Cardiac fibroblast (primary cell): ENCODE data around the gene MRRF.
A peak's percentile ranks its signal among the peaks of the same experiment; 100 is the strongest.

Experiments
- DNase-seq, 2 donors: peaks; one replicate each; pipeline versions ENCODE4 v3.0.0 to v3.0.0-alpha.2; 2010; ENCODE audit warnings: low read depth in 2 of 2
- H3K4me3 ChIP-seq, 2 donors: replicated peaks in 1 of 2; 1 replicate in 1 of 2; 2 replicates in 1 of 2; pipeline ENCODE4 v1.5.1; 2011; ENCODE audit warnings: low read depth in 2 of 2, low read length in 2 of 2, mild to moderate bottlenecking in 2 of 2, moderate library complexity in 1 of 2
- CTCF ChIP-seq: IDR thresholded peaks from one replicate; pipeline ENCODE4 v1.5.1; 2011; ENCODE audit warnings: low read depth, mild to moderate bottlenecking, low read length, inconsistent platforms

The MRRF gene

DNA sequence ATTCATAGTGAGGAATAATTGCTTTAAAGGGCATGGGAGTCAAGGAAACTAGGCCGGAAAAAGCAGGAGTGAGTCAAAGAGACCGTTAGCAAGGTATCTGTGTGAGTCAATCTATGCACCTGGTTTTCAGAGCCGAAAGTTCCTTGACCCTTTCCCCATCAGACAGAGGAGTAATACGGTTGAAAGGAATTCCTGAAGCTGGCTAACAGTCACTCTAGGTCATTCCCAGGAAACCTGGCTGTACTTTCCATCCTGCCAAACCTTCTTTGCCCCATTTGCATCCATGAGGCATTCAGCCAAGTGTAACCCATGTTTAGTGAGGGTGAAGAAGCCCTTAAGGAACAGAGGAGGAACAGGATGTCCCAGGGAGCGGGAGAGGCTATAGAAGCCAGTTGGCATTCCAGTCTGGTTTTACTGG, 16.2 kb upstream of the MRRF start:
- DNase-seq = no peak
- no peak overlapping the region for H3K4me3 ChIP-seq
- no peak for TF ChIP-seq CTCF

DNA sequence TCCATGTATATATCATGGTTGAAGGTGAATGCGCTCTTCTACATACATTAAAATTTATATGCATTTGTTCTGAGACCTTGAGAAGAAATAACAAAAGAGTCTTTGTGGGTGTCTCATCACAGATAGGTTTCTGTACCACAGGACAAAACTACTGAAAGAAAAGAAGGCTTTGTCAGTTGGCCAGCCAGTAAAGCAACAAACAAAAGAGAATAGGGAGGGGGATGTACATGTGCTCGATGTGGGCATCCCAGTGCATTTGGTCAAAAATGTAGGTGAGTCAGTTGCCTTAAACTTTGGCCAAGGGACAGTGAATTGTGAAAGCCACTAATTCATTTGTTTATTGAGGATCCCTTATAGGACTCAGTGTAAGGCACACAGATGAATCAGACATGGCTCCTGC, 13.3 kb upstream of the MRRF start:
- TF ChIP-seq CTCF = no peak
- H3K4me3 ChIP-seq = no peak overlapping the region
- DNase-seq = peak in 1 of 2 donors; percentile 10

DNA sequence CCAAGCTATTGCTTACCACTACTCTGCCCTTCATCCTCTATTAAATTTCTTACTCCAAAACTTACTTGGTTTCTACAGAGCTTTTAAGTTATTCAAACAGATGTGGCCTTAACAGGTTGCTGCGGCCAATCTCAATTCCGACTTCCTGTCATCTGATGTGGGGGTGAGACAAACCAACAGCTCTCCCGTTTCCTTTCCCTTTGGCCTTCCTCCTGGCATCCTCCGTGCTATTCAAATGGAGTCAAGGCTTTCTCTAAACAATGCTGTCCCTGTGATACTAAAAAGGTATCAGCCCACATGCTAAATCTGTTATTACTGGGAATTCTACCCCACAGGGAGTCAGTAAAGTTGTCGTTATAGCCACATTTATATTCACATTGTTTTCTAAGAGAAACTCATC, 11.9 kb upstream of the MRRF start:
- H3K4me3 ChIP-seq = no peak overlapping the region
- TF ChIP-seq CTCF = no peak
- peak; percentile 15 to 42 for DNase-seq

DNA sequence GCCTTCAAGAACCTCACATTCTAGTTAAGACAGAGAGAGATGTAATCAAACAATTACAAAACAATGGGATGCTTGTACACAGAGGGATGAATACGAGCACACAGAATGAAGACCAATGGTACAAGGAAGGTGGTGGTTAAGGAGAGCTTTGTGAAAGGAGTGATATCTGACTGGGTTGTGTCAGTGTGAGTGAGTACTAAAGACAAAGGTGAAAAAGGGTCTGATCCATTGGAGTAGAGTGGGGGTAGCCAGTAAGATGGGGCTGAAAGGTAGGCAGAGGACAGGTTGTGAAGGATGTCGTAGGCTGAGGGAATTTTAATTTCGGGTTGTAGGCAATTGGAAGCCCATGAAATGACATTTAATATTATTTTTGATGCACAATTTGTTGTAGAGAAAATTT, 9.9 kb upstream of the MRRF start:
- no peak overlapping the region for H3K4me3 ChIP-seq
- DNase-seq = no peak
- no peak for TF ChIP-seq CTCF

- DNase-seq = no peak
- no peak for TF ChIP-seq CTCF
- no peak overlapping the region for H3K4me3 ChIP-seq
Observed at GRCh38 chr9:122256206-122256605, 8.5 kb upstream of the MRRF start.

GRCh38 chr9:122258886-122259415, 5.7 kb upstream of the MRRF start:
- no peak overlapping the region for H3K4me3 ChIP-seq
- no peak for DNase-seq
- no peak for TF ChIP-seq CTCF

DNA sequence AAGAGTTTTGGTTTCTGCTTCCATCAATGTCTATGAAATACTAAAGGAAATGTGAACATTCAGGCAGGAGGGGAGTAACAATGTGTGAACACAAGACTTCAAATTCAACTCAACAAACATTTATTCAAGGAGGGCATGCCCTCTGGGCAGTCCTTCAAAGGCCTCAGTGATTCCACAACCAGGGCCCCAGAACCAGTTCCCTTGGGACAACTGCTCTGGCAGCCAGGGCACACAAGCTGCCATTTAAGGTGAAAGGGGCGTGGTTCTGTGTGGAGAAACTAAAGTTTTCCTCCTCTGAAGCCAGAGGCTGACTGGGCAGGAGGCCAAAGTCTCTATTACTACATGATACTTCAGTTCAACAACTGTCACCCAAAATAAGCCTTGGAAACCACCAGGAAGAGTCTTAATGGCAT, 3.2 kb upstream of the MRRF start:
- no peak for TF ChIP-seq CTCF
- no peak overlapping the region for H3K4me3 ChIP-seq
- peak; percentile 95 to 98 for DNase-seq
